Right ventricle myocardium inferior (tissue), 1 donor: ENCODE results near the gene CLCN7. TPM values are rescaled to one million over a fixed set of nuclear protein-coding genes. Genes with fewer than 3 reads are reported as not detected.

Experiments used
- ATAC-seq: fragments of 200-7000 bp; cut with Tn5 transposase; one replicate; pipeline ENCODE4 v1.9.1; 2020; ENCODE audit warnings: mild to moderate bottlenecking, moderate library complexity
- DNase-seq: peaks from one replicate; pipeline ENCODE4 v3.0.0; 2021; ENCODE audit errors: missing footprints
- intact Hi-C: fragments of 100-400 bp; cut with DNase I; formaldehyde crosslinking; loops from one replicate; pipeline ENCODE4 v1.11.0; 2022
- long read RNA-seq: library from polyadenylated mRNA; unstranded; transcript quantifications from one replicate; pipeline ENCODE4 v2.0.0, GENCODE V29; 2021
- total RNA-seq: library from RNA; stranded (reverse); fragmentation: NEBNext Ultra II Directional; extraction: Animal tissue kit (Norgen Biotek cat#: 25700); gene quantifications from one replicate; pipeline ENCODE4 v1.2.1, GENCODE V29; 2021
- donor health status: DM: no; HTN: yes; CAD: no; lungs with severe emphysema.

Gene CLCN7
- total RNA-seq, result 49.5 TPM
- long read RNA-seq, full-length matches to known transcripts, result 21 of 51 reads
- long read RNA-seq, partial matches to known transcripts, result 16 of 51 reads
- long read RNA-seq, other reads (novel, unspliced or antisense), result 14 of 51 reads

- ATAC-seq, result peak; percentile 96
- peak; percentile 96 for DNase-seq
- intact Hi-C loops, result loop anchor here (5.0 kb wide), 1 partner anchor 48 kb away; no protein-coding TSS in a partner anchor
Measured at GRCh38 chr16:1474796-1475551, at the start of gene CLCN7. TSS of gene CLCN7 (minus strand) at chr16:1475028. CDS start at chr16:1474974, 54 bp downstream.

- intact Hi-C loops, result no loop called here
- ATAC-seq, result no peak
- DNase-seq, result peak; percentile 66
Measured at GRCh38 chr16:1524366-1524765, 49.5 kb upstream of the CLCN7 start.

GRCh38 chr16:1523581-1524245 lies 48.9 kb upstream of the CLCN7 start:
- ATAC-seq (no peak), DNase-seq (peak; percentile 69)
- intact Hi-C loops, result no loop called here

GRCh38 chr16:1520461-1520860 lies 45.6 kb upstream of the CLCN7 start:
- intact Hi-C loops, result no loop called here
- peak; percentile 60 for DNase-seq

GRCh38 chr16:1519831-1520230 lies 45.0 kb upstream of the CLCN7 start:
- intact Hi-C loops, result no loop called here
- DNase-seq, result peak; percentile 55
- no peak for ATAC-seq

More at GRCh38 chr16:1520461-1520860, 45.6 kb upstream of the CLCN7 start:
- no peak for ATAC-seq

GRCh38 chr16:1518626-1519135 lies 43.9 kb upstream of the CLCN7 start:
- ATAC-seq, result no peak
- intact Hi-C loops, result no loop called here
- DNase-seq, result peak; percentile 33

GRCh38 chr16:1514507-1514906 lies 39.7 kb upstream of the CLCN7 start:
- ATAC-seq, result no peak
- intact Hi-C loops, result no loop called here
- no peak for DNase-seq

- DNase-seq, result peak; percentile 41
- intact Hi-C loops, result loop anchor here (2.0 kb wide), 1 partner anchor 20 kb away; the partner anchor contains the start of gene TMEM204
- no peak for ATAC-seq
Measured at GRCh38 chr16:1512774-1513173, 37.9 kb upstream of the CLCN7 start.

- DNase-seq (peak; percentile 37), ATAC-seq (no peak)
- intact Hi-C loops, result loop anchor here (2.0 kb wide), 1 partner anchor 21 kb away; the partner anchor contains the start of gene TMEM204
Measured at GRCh38 chr16:1511662-1512569, 37.1 kb upstream of the CLCN7 start.

GRCh38 chr16:1510941-1511351 lies 36.1 kb upstream of the CLCN7 start:
- DNase-seq (peak; percentile 59), ATAC-seq (no peak)
- intact Hi-C loops, result no loop called here

GRCh38 chr16:1510272-1510671 lies 35.4 kb upstream of the CLCN7 start:
- DNase-seq (no peak), ATAC-seq (no peak)
- intact Hi-C loops, result no loop called here

GRCh38 chr16:1509307-1510221 lies 34.7 kb upstream of the CLCN7 start:
- ATAC-seq, result peak; percentile 82
- intact Hi-C loops, result no loop called here
- DNase-seq, result peak; percentile 73

GRCh38 chr16:1508494-1509187 lies 33.8 kb upstream of the CLCN7 start:
- intact Hi-C loops, result no loop called here
- ATAC-seq, result no peak
- DNase-seq, result peak; percentile 70

GRCh38 chr16:1506494-1507213 lies 31.8 kb upstream of the CLCN7 start:
- ATAC-seq (no peak), DNase-seq (peak; percentile 13)
- intact Hi-C loops, result no loop called here

- peak; percentile 41 for DNase-seq
- ATAC-seq, result no peak
- intact Hi-C loops, result no loop called here
Measured at GRCh38 chr16:1505912-1506311, 31.1 kb upstream of the CLCN7 start.

- DNase-seq (peak; percentile 59), ATAC-seq (no peak)
- intact Hi-C loops, result no loop called here
Measured at GRCh38 chr16:1505073-1505844, 30.4 kb upstream of the CLCN7 start.
